Adrenal gland (tissue), 5 donors: ENCODE measurements around the gene EPC1.

Source experiments
- POLR2A ChIP-seq, 2 donors: fragments of 450-650 bp; IDR thresholded peaks; one replicate each; pipeline ENCODE4 v1.6.1; 2017; ENCODE audit warnings: antibody characterized with exemption in 2 of 2, mild to moderate bottlenecking in 2 of 2, moderate library complexity in 1 of 2
- TF ChIP-seq, protein P1 (sequence below), 6 experiments: fragments of 450-650 bp in 4 of 6; fragments of 200-600 bp in 2 of 6; sonication (generic) in 1 of 6; IDR thresholded peaks; 1 replicate in 5 of 6; 2 replicates in 1 of 6; pipeline versions ENCODE4 v1.5.1 to v1.8.0; 2016 to 2021; ENCODE audit warnings: antibody characterized with exemption in 6 of 6, mild to moderate bottlenecking in 2 of 6, moderate library complexity in 1 of 6
- donor health status: DM: no; HTN: no; CAD: no.

DNA sequence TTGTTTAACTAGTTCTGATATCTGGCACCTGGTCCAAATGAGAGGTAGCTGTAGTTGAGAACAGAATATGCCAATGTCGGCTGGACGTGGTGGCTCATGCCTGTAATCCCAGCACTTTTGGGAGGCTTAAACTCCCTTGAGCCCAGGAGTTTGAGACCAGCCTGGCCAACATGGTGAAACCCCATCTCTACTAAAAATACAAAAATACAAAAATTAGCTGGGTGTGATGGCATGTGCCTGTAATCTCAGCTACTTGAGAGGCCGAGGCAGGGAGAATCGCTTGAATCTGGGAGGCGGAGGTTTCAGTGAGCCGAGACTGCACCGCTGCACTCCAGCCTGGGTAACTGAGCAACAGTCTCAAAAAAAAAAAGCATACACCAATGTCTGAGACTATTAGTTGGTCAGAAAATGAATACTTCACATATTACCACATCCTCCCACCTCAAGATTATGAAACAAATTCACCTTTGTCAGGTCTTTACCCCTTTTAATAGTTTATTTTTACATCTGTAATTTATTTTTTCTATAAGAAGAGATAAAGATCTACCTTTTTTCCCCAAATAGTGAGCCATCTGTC, 38.8 kb downstream of the EPC1 start:
- TF ChIP-seq, protein P1, sequence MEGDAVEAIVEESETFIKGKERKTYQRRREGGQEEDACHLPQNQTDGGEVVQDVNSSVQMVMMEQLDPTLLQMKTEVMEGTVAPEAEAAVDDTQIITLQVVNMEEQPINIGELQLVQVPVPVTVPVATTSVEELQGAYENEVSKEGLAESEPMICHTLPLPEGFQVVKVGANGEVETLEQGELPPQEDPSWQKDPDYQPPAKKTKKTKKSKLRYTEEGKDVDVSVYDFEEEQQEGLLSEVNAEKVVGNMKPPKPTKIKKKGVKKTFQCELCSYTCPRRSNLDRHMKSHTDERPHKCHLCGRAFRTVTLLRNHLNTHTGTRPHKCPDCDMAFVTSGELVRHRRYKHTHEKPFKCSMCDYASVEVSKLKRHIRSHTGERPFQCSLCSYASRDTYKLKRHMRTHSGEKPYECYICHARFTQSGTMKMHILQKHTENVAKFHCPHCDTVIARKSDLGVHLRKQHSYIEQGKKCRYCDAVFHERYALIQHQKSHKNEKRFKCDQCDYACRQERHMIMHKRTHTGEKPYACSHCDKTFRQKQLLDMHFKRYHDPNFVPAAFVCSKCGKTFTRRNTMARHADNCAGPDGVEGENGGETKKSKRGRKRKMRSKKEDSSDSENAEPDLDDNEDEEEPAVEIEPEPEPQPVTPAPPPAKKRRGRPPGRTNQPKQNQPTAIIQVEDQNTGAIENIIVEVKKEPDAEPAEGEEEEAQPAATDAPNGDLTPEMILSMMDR (IDR thresholded peaks at IDR 0.05): no peak
- TF ChIP-seq POLR2A (IDR thresholded peaks at IDR 0.05): no peak
